HG03139 (cell line): ENCODE data around the gene SDHAF2.
"Not testable (repeated sequence)": the region's sequence is repeated elsewhere in the genome, so short reads cannot be mapped to it uniquely, and the experiment has no call there.

Source experiments
- ATAC-seq: cut with Tn5 transposase; IDR thresholded peaks from one replicate; pipeline ENCODE4 v1.9.1; 2021; ENCODE audit not compliant: unreplicated experiment

SDHAF2 gene

GRCh38 chr11:61474013-61474643 lies 44.2 kb downstream of the SDHAF2 start:
- no peak for ATAC-seq

- ATAC-seq = no peak
Measured at GRCh38 chr11:61475433-61475832, 45.5 kb downstream of the SDHAF2 start.

GRCh38 chr11:61476371-61476770 lies 46.4 kb downstream of the SDHAF2 start:
- ATAC-seq = no peak

GRCh38 chr11:61477126-61477525 lies 47.2 kb downstream of the SDHAF2 start:
- ATAC-seq = no peak

- no peak for ATAC-seq
Measured at GRCh38 chr11:61477727-61478148, 47.8 kb downstream of the SDHAF2 start.

- not testable (repeated sequence) for ATAC-seq
Measured at GRCh38 chr11:61479360-61480058, 49.6 kb downstream of the SDHAF2 start.

GRCh38 chr11:61480261-61480993 lies 50.5 kb downstream of the SDHAF2 start:
- ATAC-seq = no peak

- no peak for ATAC-seq
Measured at GRCh38 chr11:61480994-61481335, 51.0 kb downstream of the SDHAF2 start.

GRCh38 chr11:61481806-61482205 lies 51.9 kb downstream of the SDHAF2 start:
- ATAC-seq = no peak

- ATAC-seq = no peak
Measured at GRCh38 chr11:61482513-61482912, 52.6 kb downstream of the SDHAF2 start.

GRCh38 chr11:61484541-61484940 lies 54.6 kb downstream of the SDHAF2 start:
- ATAC-seq = no peak

- ATAC-seq = no peak
Measured at GRCh38 chr11:61485080-61485479, 55.2 kb downstream of the SDHAF2 start.

- no peak for ATAC-seq
Measured at GRCh38 chr11:61486011-61486620, 56.2 kb downstream of the SDHAF2 start.

GRCh38 chr11:61486779-61487178 lies 56.9 kb downstream of the SDHAF2 start:
- ATAC-seq = no peak

GRCh38 chr11:61487342-61488025 lies 57.6 kb downstream of the SDHAF2 start:
- no peak for ATAC-seq

- ATAC-seq = no peak
Measured at GRCh38 chr11:61488651-61489291, 58.8 kb downstream of the SDHAF2 start.

- no peak for ATAC-seq
Measured at GRCh38 chr11:61489833-61490721, 60.2 kb downstream of the SDHAF2 start.

- no peak for ATAC-seq
Measured at GRCh38 chr11:61491736-61492395, 61.9 kb downstream of the SDHAF2 start.

- no peak for ATAC-seq
Measured at GRCh38 chr11:61494381-61494961, 64.5 kb downstream of the SDHAF2 start.
